Suprapubic skin (tissue), 4 donors: ENCODE results near the gene SPAG6.

Source experiments
- CTCF ChIP-seq, 2 donors: fragments of 200-600 bp in 1 of 2; fragments of 450-650 bp in 1 of 2; sonication (generic) in 1 of 2; IDR thresholded peaks; one replicate each; pipeline ENCODE4 v1.5.1; 2016 to 2019; ENCODE audit warnings: antibody characterized with exemption in 2 of 2, mild to moderate bottlenecking in 1 of 2, moderate library complexity in 1 of 2
- EP300 ChIP-seq: sonication (generic); formaldehyde crosslinking; IDR thresholded peaks from one replicate; pipeline ENCODE4 v1.6.1; 2017; ENCODE audit warnings: antibody characterized with exemption
- POLR2A ChIP-seq, 2 donors: fragments of 450-650 bp; IDR thresholded peaks; one replicate each; pipeline ENCODE4 v1.6.1; 2017; ENCODE audit warnings: antibody characterized with exemption in 2 of 2, mild to moderate bottlenecking in 2 of 2, moderate library complexity in 2 of 2
- POLR2AphosphoS5 ChIP-seq, 3 donors: sonication (generic); formaldehyde crosslinking; IDR thresholded peaks; one replicate each; pipeline ENCODE4 v1.6.1; 2017; ENCODE audit warnings: antibody characterized with exemption in 3 of 3

- TF ChIP-seq CTCF (IDR thresholded peaks at IDR 0.05) (no peak), POLR2A (IDR thresholded peaks at IDR 0.05) (no peak), POLR2AphosphoS5 (IDR thresholded peaks at IDR 0.05) (no peak), EP300 (no peak)
Measured at GRCh38 chr10:22414146-22414545, 68.8 kb downstream of the SPAG6 start.
